HT-29 (cell line): ENCODE results near the gene UTF1. TPM values are rescaled to one million over a fixed set of nuclear protein-coding genes. Genes with fewer than 3 reads are reported as not detected.

Experiments
- DNase-seq: peaks from one replicate; pipeline ENCODE4 v3.0.0-alpha.2; 2015; ENCODE audit warnings: low spot score
- total RNA-seq: library from RNA; depleted of rRNA; stranded (reverse); fragments of >200 nt; shearing (Covaris generic); gene quantifications from 2 replicates; pipeline ENCODE4 v1.2.3, GENCODE V29; 2014; rRNA removed

The UTF1 gene
- total RNA-seq, 1 experiment from 2014 or later: not detected

GRCh38 chr10:133277277-133277992, 47.4 kb downstream of the UTF1 start:
- peak; percentile 3 for DNase-seq

GRCh38 chr10:133277993-133278576, 48.1 kb downstream of the UTF1 start:
- DNase-seq: peak; percentile 40

GRCh38 chr10:133278577-133279265, 48.7 kb downstream of the UTF1 start:
- DNase-seq: peak; percentile 76

GRCh38 chr10:133279326-133280226, 49.6 kb downstream of the UTF1 start:
- DNase-seq: peak; percentile 4

- DNase-seq: peak; percentile 46
These were observed 50.5 kb downstream of the UTF1 start for GRCh38 chr10:133280391-133281059.

- no peak for DNase-seq
These were observed 51.1 kb downstream of the UTF1 start for GRCh38 chr10:133281084-133281483.

Other genes starting within 250 kb of the UTF1 start
- not detected in 2 replicates for gene ADGRA1, start 142.3 kb upstream of the UTF1 start, total RNA-seq
- gene KNDC1, start 70.0 kb upstream of the UTF1 start, total RNA-seq: 0.08 TPM in 1 of 2 replicates, not detected in the other
- not detected in 2 replicates for gene VENTX, start 7.6 kb downstream of the UTF1 start, total RNA-seq
- 73.5 and 78.5 TPM in 2 replicates for gene ADAM8, start 46.7 kb downstream of the UTF1 start, total RNA-seq
- gene TUBGCP2, start 78.7 kb downstream of the UTF1 start, total RNA-seq: 87.7 and 88.4 TPM in 2 replicates
- gene ZNF511, start 78.7 kb downstream of the UTF1 start, total RNA-seq: 80.3 and 102 TPM in 2 replicates
- not detected in 2 replicates for gene CALY, start 106.7 kb downstream of the UTF1 start, total RNA-seq
- 25.0 and 36.5 TPM in 2 replicates for gene PRAP1, start 117.2 kb downstream of the UTF1 start, total RNA-seq
- gene FUOM, start 127.8 kb downstream of the UTF1 start, total RNA-seq: 59.7 and 60.8 TPM in 2 replicates
- 160 and 179 TPM in 2 replicates for gene ECHS1, start 143.1 kb downstream of the UTF1 start, total RNA-seq
- gene PAOX, start 149.0 kb downstream of the UTF1 start, total RNA-seq: 4.7 and 5.6 TPM in 2 replicates
- gene MTG1, start 163.9 kb downstream of the UTF1 start, total RNA-seq: 44.3 and 56.9 TPM in 2 replicates
- not detected in 2 replicates for gene SPRN, start 194.4 kb downstream of the UTF1 start, total RNA-seq
- gene SCART1, start 223.7 kb downstream of the UTF1 start, total RNA-seq: 0.68 and 2.2 TPM in 2 replicates